GM12878 (cell line): ENCODE results near the gene TMED7. TPM values are rescaled to one million over a fixed set of nuclear protein-coding genes. Genes with fewer than 3 reads are reported as not detected.

Experiments used
- ATAC-seq: fragments of 200-7000 bp; cut with Tn5 transposase; 3 replicates; pipeline ENCODE4 v1.9.1; 2020; ENCODE audit warnings: mild to moderate bottlenecking, moderate library complexity
- BruUV-seq: library from RNA; stranded (reverse); fragments of 400-500 nt; replicated peaks from 2 replicates; lab custom pipeline; 2021; lab: Mats Ljungman, UMichigan
- CTCF ChIA-PET: fragments of 300-600 bp; sonication (Branson Sonifier 250); formaldehyde crosslinking; extraction: SDS; loops from one replicate; lab custom pipeline; 2021; ENCODE audit warnings: inconsistent platforms; lab: Yijun Ruan, JAX
- POLR2A ChIA-PET: fragments of 350-600 bp; formaldehyde crosslinking; extraction: SDS; loops from one replicate; lab custom pipeline; 2021; ENCODE audit warnings: inconsistent platforms; lab: Charles Lee
- RAD21 ChIA-PET: fragments of 300-600 bp; sonication (Branson Sonifier 250); formaldehyde crosslinking; loops from one replicate; lab custom pipeline; 2023; ENCODE audit warnings: antibody characterized with exemption; ENCODE audit not compliant: unreplicated experiment; lab: Charles Lee
- SMC1A ChIA-PET: fragments of 300-600 bp; sonication (Branson Sonifier 250); formaldehyde crosslinking; loops from one replicate; lab custom pipeline; 2023; ENCODE audit not compliant: unreplicated experiment, uncharacterized antibody; lab: Charles Lee
- DNase-seq: peaks from one replicate; pipeline ENCODE4 v3.0.0-alpha.2; 2011; ENCODE audit warnings: low read depth, low spot score
- FAIRE-seq: peaks from 3 replicates; lab custom pipeline; 2011; peaks lifted over from hg19 to GRCh38; lab: Jason Lieb, UNC
- H2AFZ ChIP-seq: 2 replicates; pipeline ENCODE4 v1.6.0; 2011; ENCODE audit warnings: low read depth, low read length, control low read depth; ENCODE audit not compliant: control insufficient read depth
- H3K27ac ChIP-seq: 2 replicates; pipeline ENCODE4 v1.5.1; 2011; ENCODE audit warnings: control low read depth; ENCODE audit not compliant: control insufficient read depth, insufficient read depth
- H3K27me3 ChIP-seq, 2 experiments: replicated peaks in 1 of 2; 2 replicates each; pipeline versions ENCODE4 v1.6.0 to v1.6.1; 2011; ENCODE audit warnings: low read length in 1 of 2; ENCODE audit not compliant: control insufficient read depth in 2 of 2, insufficient read depth in 2 of 2
- H3K36me3 ChIP-seq, 2 experiments: 2 replicates each; pipeline ENCODE4 v1.5.1; 2011; ENCODE audit warnings: low read length in 1 of 2; ENCODE audit not compliant: control insufficient read depth in 2 of 2, insufficient read depth in 2 of 2
- H3K4me1 ChIP-seq: 2 replicates; pipeline ENCODE4 v1.6.1; 2011; ENCODE audit warnings: mild to moderate bottlenecking, low read length, moderate library complexity, mixed read lengths; ENCODE audit not compliant: control insufficient read depth, insufficient read depth
- H3K4me2 ChIP-seq: 2 replicates; pipeline ENCODE4 v1.6.0; 2011; ENCODE audit warnings: control low read depth; ENCODE audit not compliant: control insufficient read depth, insufficient read depth
- H3K4me3 ChIP-seq: fragments of 200-600 bp; sonication (generic); 2 replicates; pipeline ENCODE4 v1.5.1; 2016
- H3K79me2 ChIP-seq: 2 replicates; pipeline ENCODE4 v1.6.0; 2011; ENCODE audit warnings: low read length; ENCODE audit not compliant: control insufficient read depth, insufficient read depth
- H3K9ac ChIP-seq: 2 replicates; pipeline ENCODE4 v1.8.0; 2011; ENCODE audit warnings: low read length, control low read depth, mixed read lengths; ENCODE audit not compliant: control insufficient read depth, insufficient read depth
- H3K9me3 ChIP-seq: replicated peaks from 3 replicates; pipeline ENCODE4 v1.5.1; 2011; ENCODE audit warnings: mild to moderate bottlenecking, low read length; ENCODE audit not compliant: control insufficient read depth, insufficient read depth
- H4K20me1 ChIP-seq: 2 replicates; pipeline ENCODE4 v1.6.0; 2011; ENCODE audit not compliant: control insufficient read depth, insufficient read depth
- BCL11A ChIP-seq: IDR thresholded peaks from 2 replicates; pipeline ENCODE4 v1.6.1; 2011; ENCODE audit warnings: low read depth, low read length
- CBX3 ChIP-seq: fragments of 200-600 bp; sonication (generic); IDR thresholded peaks from 2 replicates; pipeline ENCODE4 v1.6.1; 2016; ENCODE audit warnings: low read depth, borderline replicate concordance
- GABPA ChIP-seq: IDR thresholded peaks from 2 replicates; pipeline ENCODE4 v1.6.1; 2014; ENCODE audit warnings: antibody characterized with exemption, low read depth, mild to moderate bottlenecking, inconsistent platforms
- HCFC1 ChIP-seq: fragments of 150-350 bp; IDR thresholded peaks from 2 replicates; pipeline ENCODE4 v1.6.1; 2014; ENCODE audit warnings: low read length
- HDAC2 ChIP-seq: fragments of 200-600 bp; sonication (generic); IDR thresholded peaks from 2 replicates; pipeline ENCODE4 v1.6.1; 2017
- LARP7 ChIP-seq: fragments of 450-650 bp; IDR thresholded peaks from 2 replicates; pipeline ENCODE4 v1.6.1; 2017; ENCODE audit warnings: mild to moderate bottlenecking
- NBN ChIP-seq: fragments of 450-650 bp; IDR thresholded peaks from 2 replicates; pipeline ENCODE4 v1.6.1; 2016
- NFIC ChIP-seq: IDR thresholded peaks from 2 replicates; pipeline ENCODE4 v1.6.1; 2012; ENCODE audit warnings: low read depth, mild to moderate bottlenecking, inconsistent platforms, low read length, moderate library complexity
- SMC3 ChIP-seq: IDR thresholded peaks from 2 replicates; pipeline ENCODE4 v1.6.1; 2011; ENCODE audit warnings: low read length, improper control_type of control experiment, borderline replicate concordance
- SREBF1 ChIP-seq: IDR thresholded peaks from 2 replicates; pipeline ENCODE4 v1.6.1; 2012; ENCODE audit warnings: mild to moderate bottlenecking, low read length
- SUPT20H ChIP-seq: IDR thresholded peaks from 2 replicates; pipeline ENCODE4 v1.6.1; 2011; ENCODE audit warnings: low read depth, mild to moderate bottlenecking, low read length, moderate library complexity, borderline replicate concordance; ENCODE audit not compliant: control insufficient read depth
- WRNIP1 ChIP-seq: IDR thresholded peaks from 2 replicates; pipeline ENCODE4 v1.6.1; 2011; ENCODE audit warnings: low read depth, low read length, improper control_type of control experiment, borderline replicate concordance
- YBX1 ChIP-seq: fragments of 450-650 bp; IDR thresholded peaks from 2 replicates; pipeline ENCODE4 v1.6.1; 2016; ENCODE audit warnings: antibody characterized with exemption
- YY1 ChIP-seq: IDR thresholded peaks from 2 replicates; pipeline ENCODE4 v1.6.1; 2011; ENCODE audit warnings: low read depth, mild to moderate bottlenecking, low read length
- ZBTB11 ChIP-seq: fragments of 450-650 bp; formaldehyde crosslinking; IDR thresholded peaks from 2 replicates; pipeline ENCODE4 v1.5.0; 2022; ENCODE audit warnings: mild to moderate bottlenecking, missing genetic modification characterization
- ZNF384 ChIP-seq: IDR thresholded peaks from 2 replicates; pipeline ENCODE4 v1.6.1; 2012; ENCODE audit warnings: low read depth, mild to moderate bottlenecking, low read length, improper control_type of control experiment, borderline replicate concordance
- ZNF622 ChIP-seq: fragments of 450-650 bp; IDR thresholded peaks from 2 replicates; pipeline ENCODE4 v1.6.1; 2017; ENCODE audit warnings: mild to moderate bottlenecking, inconsistent platforms
- in situ Hi-C: fragments of 300-500 bp; cut with MboI; formaldehyde crosslinking; loops from 9 replicates; pipeline ENCODE4 v1.14.3; 2018; ENCODE audit warnings: mixed read lengths
- intact Hi-C: fragments of 100-400 bp; cut with micrococcal nuclease; formaldehyde crosslinking; loops from one replicate; pipeline ENCODE4 v1.14.2; 2022; ENCODE audit not compliant: unreplicated experiment
- polyA plus RNA-seq, 11 experiments: library from polyadenylated mRNA; depleted of rRNA in 4 of 11; unstranded in 6 of 11; stranded (reverse) in 5 of 11; fragments of >200 nt; fragmentation: Nextera tagmentation in 4 of 11; fragmentation: Illumina TruSeq in 1 of 11; extraction: Ambion mirVana in 4 of 11; extraction: Trizol in 1 of 11; gene quantifications; 1 replicate in 1 of 11; 2 replicates in 10 of 11; pipeline versions ENCODE4 v1.2.1 to v1.2.3, GENCODE V29; 2011 to 2016; ENCODE audit warnings: inconsistent platforms in 2 of 11, missing spikeins in 2 of 11, low read depth in 1 of 11
- total RNA-seq, 4 experiments: library from RNA; depleted of rRNA in 3 of 4; stranded (reverse); fragments of >200 nt in 3 of 4; fragmentation: Illumina TruSeq in 1 of 4; extraction: Trizol in 1 of 4; gene quantifications; 2 replicates each; pipeline versions ENCODE4 v1.2.1 to v1.2.3, GENCODE V29; 2013 to 2021
- TF ChIP-seq, protein P1 (sequence below): fragments of 450-650 bp; IDR thresholded peaks from 2 replicates; pipeline ENCODE4 v1.6.1; 2016; ENCODE audit warnings: mild to moderate bottlenecking, moderate library complexity, borderline replicate concordance
- TF ChIP-seq, protein P2 (sequence below): fragments of 450-650 bp; IDR thresholded peaks from 2 replicates; pipeline ENCODE4 v1.6.1; 2014; ENCODE audit warnings: mild to moderate bottlenecking

TMED7 gene
- total and polyA plus RNA-seq, 10 of the 15 experiments (the other 5 are each of a cell fraction or from before 2014, with no cell fraction given), result 8.0 to 37.3 (median 25.2) TPM

- H2AFZ ChIP-seq, result no peak overlapping the region
- H3K27me3 ChIP-seq, result no peaks in the 10 kb centered on the region
- ChIA-PET CTCF (interaction anchor here (0.6 to 6.1 kb wide), 6 partner anchors 8 to 521 kb away, joined by 3 to 38 read pairs (median 3); partner anchors contain the start of genes TICAM2 and TMED7), RAD21 (interaction anchor here (0.8 to 1.3 kb wide), 3 partner anchors 8 to 19 kb away, joined by 3 to 4 read pairs (median 3); no protein-coding TSS in a partner anchor), POLR2A (interaction anchor here (1.2 to 1.3 kb wide), 2 partner anchors 8 to 11 kb away, joined by 3 to 7 read pairs; partner anchors contain the start of gene TMED7), SMC1A (interaction anchor here (0.6 to 4.5 kb wide), 13 partner anchors 8 to 314 kb away, joined by 3 to 47 read pairs (median 4); partner anchors contain the start of genes TICAM2 and TMED7)
- intact Hi-C loops (no loop called here), in situ Hi-C loops (no loop called here)
- BruUV-seq, result no TSS peak
- no peaks in the 10 kb centered on the region for H3K9me3 ChIP-seq
- H3K4me2 ChIP-seq, result no peak overlapping the region
- no peak overlapping the region for H3K27ac ChIP-seq
- no peaks in the 10 kb centered on the region for H3K4me1 ChIP-seq
- H4K20me1 ChIP-seq, result no peaks in the 10 kb centered on the region
- peaks cover 0 to 23% of the 10 kb centered on the region in 2 experiments; a peak in 2 of 4 replicates for H3K36me3 ChIP-seq
- TF ChIP-seq BCL11A, result no peak
- no peak for TF ChIP-seq CBX3
- TF ChIP-seq, protein P1, sequence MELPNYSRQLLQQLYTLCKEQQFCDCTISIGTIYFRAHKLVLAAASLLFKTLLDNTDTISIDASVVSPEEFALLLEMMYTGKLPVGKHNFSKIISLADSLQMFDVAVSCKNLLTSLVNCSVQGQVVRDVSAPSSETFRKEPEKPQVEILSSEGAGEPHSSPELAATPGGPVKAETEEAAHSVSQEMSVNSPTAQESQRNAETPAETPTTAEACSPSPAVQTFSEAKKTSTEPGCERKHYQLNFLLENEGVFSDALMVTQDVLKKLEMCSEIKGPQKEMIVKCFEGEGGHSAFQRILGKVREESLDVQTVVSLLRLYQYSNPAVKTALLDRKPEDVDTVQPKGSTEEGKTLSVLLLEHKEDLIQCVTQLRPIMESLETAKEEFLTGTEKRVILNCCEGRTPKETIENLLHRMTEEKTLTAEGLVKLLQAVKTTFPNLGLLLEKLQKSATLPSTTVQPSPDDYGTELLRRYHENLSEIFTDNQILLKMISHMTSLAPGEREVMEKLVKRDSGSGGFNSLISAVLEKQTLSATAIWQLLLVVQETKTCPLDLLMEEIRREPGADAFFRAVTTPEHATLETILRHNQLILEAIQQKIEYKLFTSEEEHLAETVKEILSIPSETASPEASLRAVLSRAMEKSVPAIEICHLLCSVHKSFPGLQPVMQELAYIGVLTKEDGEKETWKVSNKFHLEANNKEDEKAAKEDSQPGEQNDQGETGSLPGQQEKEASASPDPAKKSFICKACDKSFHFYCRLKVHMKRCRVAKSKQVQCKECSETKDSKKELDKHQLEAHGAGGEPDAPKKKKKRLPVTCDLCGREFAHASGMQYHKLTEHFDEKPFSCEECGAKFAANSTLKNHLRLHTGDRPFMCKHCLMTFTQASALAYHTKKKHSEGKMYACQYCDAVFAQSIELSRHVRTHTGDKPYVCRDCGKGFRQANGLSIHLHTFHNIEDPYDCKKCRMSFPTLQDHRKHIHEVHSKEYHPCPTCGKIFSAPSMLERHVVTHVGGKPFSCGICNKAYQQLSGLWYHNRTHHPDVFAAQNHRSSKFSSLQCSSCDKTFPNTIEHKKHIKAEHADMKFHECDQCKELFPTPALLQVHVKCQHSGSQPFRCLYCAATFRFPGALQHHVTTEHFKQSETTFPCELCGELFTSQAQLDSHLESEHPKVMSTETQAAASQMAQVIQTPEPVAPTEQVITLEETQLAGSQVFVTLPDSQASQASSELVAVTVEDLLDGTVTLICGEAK, result no peak
- TF ChIP-seq WRNIP1, result no peak
- no peak for TF ChIP-seq SMC3
- no peak for TF ChIP-seq HCFC1
- no peak for TF ChIP-seq ZNF622
- no peak for TF ChIP-seq HDAC2
- TF ChIP-seq NBN, result no peak
- TF ChIP-seq GABPA, result no peak
- no peak for TF ChIP-seq SREBF1
- TF ChIP-seq, protein P2, sequence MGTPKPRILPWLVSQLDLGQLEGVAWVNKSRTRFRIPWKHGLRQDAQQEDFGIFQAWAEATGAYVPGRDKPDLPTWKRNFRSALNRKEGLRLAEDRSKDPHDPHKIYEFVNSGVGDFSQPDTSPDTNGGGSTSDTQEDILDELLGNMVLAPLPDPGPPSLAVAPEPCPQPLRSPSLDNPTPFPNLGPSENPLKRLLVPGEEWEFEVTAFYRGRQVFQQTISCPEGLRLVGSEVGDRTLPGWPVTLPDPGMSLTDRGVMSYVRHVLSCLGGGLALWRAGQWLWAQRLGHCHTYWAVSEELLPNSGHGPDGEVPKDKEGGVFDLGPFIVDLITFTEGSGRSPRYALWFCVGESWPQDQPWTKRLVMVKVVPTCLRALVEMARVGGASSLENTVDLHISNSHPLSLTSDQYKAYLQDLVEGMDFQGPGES, result no peak
- TF ChIP-seq ZNF384, result no peak
- TF ChIP-seq NFIC, result no peak
- TF ChIP-seq YY1, result no peak
- no peak for TF ChIP-seq SUPT20H
- no peak for TF ChIP-seq LARP7
- TF ChIP-seq ZBTB11 (CRISPR knock-in tag), result no peak
- TF ChIP-seq YBX1, result no peak
- peaks cover 17% of the 10 kb centered on the region for H3K79me2 ChIP-seq
- DNase-seq (no peak), ATAC-seq (peak; percentile 35), FAIRE-seq (no peak)
- no peak overlapping the region for H3K4me3 ChIP-seq
- H3K9ac ChIP-seq, result no peak overlapping the region
These were observed 9.4 kb downstream of the TMED7 start for GRCh38 chr5:115616472-115616871.
